ENCODE results near the gene BTNL8. TPM values are rescaled to one million over a fixed set of nuclear protein-coding genes. Genes with fewer than 3 reads are reported as not detected.

BTNL8 gene
- total RNA-seq, 3 donors from 2014 or later = 39.2 to 82.2 (median 63.5) TPM

DNA sequence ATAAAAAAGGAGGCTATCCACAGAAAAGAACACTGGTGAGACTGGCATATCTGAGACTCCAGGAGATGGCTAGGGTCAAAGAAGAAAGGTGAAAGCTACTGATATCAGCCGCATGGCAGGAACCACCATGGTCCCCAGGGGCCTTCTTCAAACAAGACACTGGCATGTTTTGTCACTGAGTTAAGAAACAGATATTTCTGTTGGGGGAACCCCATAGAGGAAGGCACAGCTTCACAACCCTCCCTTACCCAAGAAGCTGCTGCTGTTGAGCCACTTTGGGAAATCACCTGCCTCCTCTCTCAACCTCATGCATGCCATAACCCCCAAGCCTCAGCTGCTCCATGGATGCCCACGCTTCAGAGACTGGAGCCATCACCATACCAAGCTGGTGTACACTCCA lies 76.4 kb downstream of the BTNL8 start:
- DNase-seq = no peak

GRCh38 chr5:180976518-180976917 lies 77.6 kb downstream of the BTNL8 start:
- intact Hi-C loops (cut with DNase I, micrococcal nuclease) = no loop called here
- ATAC-seq = peak; percentile 60
- H3K36me3 ChIP-seq (ENCODE audit: low read depth) = no peaks in the 10 kb centered on the region
- no peak for DNase-seq
- H3K4me1 ChIP-seq (ENCODE audit: low read depth) = no peaks in the 10 kb centered on the region
- H3K9me3 ChIP-seq = no peaks in the 10 kb centered on the region
- no peak overlapping the region for H3K4me3 ChIP-seq
- TF ChIP-seq, protein P1, sequence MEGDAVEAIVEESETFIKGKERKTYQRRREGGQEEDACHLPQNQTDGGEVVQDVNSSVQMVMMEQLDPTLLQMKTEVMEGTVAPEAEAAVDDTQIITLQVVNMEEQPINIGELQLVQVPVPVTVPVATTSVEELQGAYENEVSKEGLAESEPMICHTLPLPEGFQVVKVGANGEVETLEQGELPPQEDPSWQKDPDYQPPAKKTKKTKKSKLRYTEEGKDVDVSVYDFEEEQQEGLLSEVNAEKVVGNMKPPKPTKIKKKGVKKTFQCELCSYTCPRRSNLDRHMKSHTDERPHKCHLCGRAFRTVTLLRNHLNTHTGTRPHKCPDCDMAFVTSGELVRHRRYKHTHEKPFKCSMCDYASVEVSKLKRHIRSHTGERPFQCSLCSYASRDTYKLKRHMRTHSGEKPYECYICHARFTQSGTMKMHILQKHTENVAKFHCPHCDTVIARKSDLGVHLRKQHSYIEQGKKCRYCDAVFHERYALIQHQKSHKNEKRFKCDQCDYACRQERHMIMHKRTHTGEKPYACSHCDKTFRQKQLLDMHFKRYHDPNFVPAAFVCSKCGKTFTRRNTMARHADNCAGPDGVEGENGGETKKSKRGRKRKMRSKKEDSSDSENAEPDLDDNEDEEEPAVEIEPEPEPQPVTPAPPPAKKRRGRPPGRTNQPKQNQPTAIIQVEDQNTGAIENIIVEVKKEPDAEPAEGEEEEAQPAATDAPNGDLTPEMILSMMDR (IDR thresholded peaks at IDR 0.05) = no peak

More for the DNA sequence above, 76.4 kb downstream of the BTNL8 start:
- H3K9me3 ChIP-seq = no peaks in the 10 kb centered on the region
- no peak overlapping the region for H3K4me3 ChIP-seq
- TF ChIP-seq, protein P1 (IDR thresholded peaks at IDR 0.05) = no peak
- no peaks in the 10 kb centered on the region for H3K36me3 ChIP-seq (ENCODE audit: low read depth)
- no peak for ATAC-seq
- H3K4me1 ChIP-seq (ENCODE audit: low read depth) = no peaks in the 10 kb centered on the region
- intact Hi-C loops (cut with DNase I, micrococcal nuclease) = no loop called here

- TF ChIP-seq, protein P1 (IDR thresholded peaks at IDR 0.05) = no peak
- intact Hi-C loops (cut with DNase I, micrococcal nuclease) = no loop called here
- Histone ChIP-seq H3K4me1 (ENCODE audit: low read depth) (no peaks in the 10 kb centered on the region), H3K9me3 (no peaks in the 10 kb centered on the region), H3K4me3 (no peak overlapping the region), H3K36me3 (ENCODE audit: low read depth) (no peaks in the 10 kb centered on the region)
- no peak for DNase-seq
- no peak for ATAC-seq
Observed at GRCh38 chr5:180977852-180978251, 78.9 kb downstream of the BTNL8 start.

DNA sequence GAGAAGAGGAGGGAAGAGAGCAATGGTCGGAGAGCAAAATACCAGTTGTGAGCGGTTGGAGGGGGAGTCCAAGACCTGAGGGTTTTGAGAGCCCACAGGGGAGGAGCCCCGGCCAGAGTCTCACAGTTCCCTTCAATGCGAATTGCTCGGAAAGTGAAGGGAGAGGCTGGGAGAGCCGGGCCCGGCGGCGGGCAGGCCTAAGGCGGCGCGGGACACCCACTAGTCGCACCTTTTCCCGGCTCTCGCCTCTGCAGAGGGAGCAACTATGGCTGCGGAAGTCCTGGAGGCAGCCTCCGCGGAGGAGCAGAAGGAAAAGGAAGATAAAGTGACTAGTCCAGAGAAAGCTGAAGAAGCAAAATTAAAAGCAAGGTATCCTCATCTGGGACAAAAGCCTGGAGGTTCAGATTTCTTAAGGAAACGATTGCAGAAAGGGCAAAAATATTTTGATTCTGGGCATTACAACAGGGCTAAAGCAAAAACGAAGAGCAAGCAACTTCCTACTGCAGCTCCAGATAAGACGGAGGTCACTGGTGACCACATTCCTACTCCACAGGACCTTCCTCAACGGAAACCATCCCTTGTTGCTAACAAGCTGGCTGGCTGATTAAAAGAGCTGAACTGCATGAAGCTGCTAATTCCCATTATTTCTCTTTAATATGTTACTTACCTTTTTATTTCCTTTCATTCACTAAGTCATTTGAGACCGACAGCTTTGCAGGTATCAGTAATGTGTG lies 83.2 kb downstream of the BTNL8 start:
- Histone ChIP-seq H3K36me3 (ENCODE audit: low read depth) (no peaks in the 10 kb centered on the region), H3K4me1 (ENCODE audit: low read depth) (no peaks in the 10 kb centered on the region), H3K4me3 (no peak overlapping the region), H3K9me3 (no peaks in the 10 kb centered on the region)
- TF ChIP-seq, protein P1 (IDR thresholded peaks at IDR 0.05) = no peak
- no peak for DNase-seq
- no peak for ATAC-seq
- intact Hi-C loops (cut with DNase I, micrococcal nuclease) = no loop called here

DNA sequence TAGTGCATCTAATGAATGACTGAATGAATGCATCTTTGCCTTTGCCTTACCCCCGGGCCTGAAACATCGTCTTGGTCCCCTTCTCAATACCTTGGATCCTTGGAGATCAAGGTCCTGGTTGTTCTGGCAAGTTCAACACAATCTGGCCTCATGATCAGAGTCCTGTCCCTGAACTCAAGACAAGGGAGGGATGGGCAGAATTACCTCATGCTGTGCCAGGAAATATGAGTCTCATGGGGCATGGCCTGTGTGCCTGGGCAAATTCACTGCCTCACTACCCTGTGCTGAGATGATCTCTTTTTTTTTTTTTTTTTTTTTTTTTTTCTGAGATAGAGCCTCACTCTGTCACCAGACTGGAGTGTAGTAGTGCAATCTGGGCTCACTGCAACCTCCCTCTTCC lies 89.1 kb downstream of the BTNL8 start:
- no peaks in the 10 kb centered on the region for H3K36me3 ChIP-seq (ENCODE audit: low read depth)
- DNase-seq = no peak
- no peaks in the 10 kb centered on the region for H3K4me1 ChIP-seq (ENCODE audit: low read depth)
- no peak overlapping the region for H3K4me3 ChIP-seq
- no peaks in the 10 kb centered on the region for H3K9me3 ChIP-seq
- intact Hi-C loops (cut with DNase I, micrococcal nuclease) = no loop called here
- TF ChIP-seq, protein P1 (IDR thresholded peaks at IDR 0.05) = no peak
- ATAC-seq = peak; percentile 75
